Endothelial cell of umbilical vein (primary cell): ENCODE measurements around the gene SLC38A8. TPM values are rescaled to one million over a fixed set of nuclear protein-coding genes. Genes with fewer than 3 reads are reported as not detected.

Experiments used
- BruUV-seq: library from RNA; stranded (reverse); fragments of 400-500 nt; replicated peaks from 2 replicates; lab custom pipeline; 2021; lab: Mats Ljungman, UMichigan
- CTCF ChIA-PET: fragments of 300-600, 350-600 bp; sonication (Branson Sonifier 250); formaldehyde crosslinking; loops from one replicate; lab custom pipeline; 2021; ENCODE audit warnings: antibody characterized with exemption, inconsistent platforms; lab: Charles Lee
- POLR2A ChIA-PET: fragments of 300-600, 350-600 bp; sonication (Branson Sonifier 250); formaldehyde crosslinking; loops from one replicate; lab custom pipeline; 2021; ENCODE audit warnings: antibody characterized with exemption, inconsistent platforms; lab: Charles Lee
- DNase-seq: peaks from one replicate; pipeline ENCODE4 v3.0.0-alpha.2; 2011; ENCODE audit warnings: low read depth, low spot score
- FAIRE-seq: peaks from 2 replicates; lab custom pipeline; 2011; peaks lifted over from hg19 to GRCh38; lab: Jason Lieb, UNC
- H2AFZ ChIP-seq: 2 replicates; pipeline ENCODE4 v1.6.0; 2012; ENCODE audit warnings: low read depth, low read length, control low read depth, inconsistent platforms
- H3K27ac ChIP-seq: 2 replicates; pipeline ENCODE4 v1.5.1; 2011; ENCODE audit warnings: low read depth, mild to moderate bottlenecking, control low read depth, low read length, moderate library complexity; ENCODE audit not compliant: insufficient read depth
- H3K27me3 ChIP-seq, 2 experiments: 2 replicates each; pipeline versions ENCODE4 v1.6.0 to v1.6.1; 2011; ENCODE audit warnings: low read length in 2 of 2, mixed read lengths in 1 of 2; ENCODE audit not compliant: control insufficient read depth in 2 of 2, insufficient read depth in 2 of 2
- H3K36me3 ChIP-seq, 2 experiments: 2 replicates in 1 of 2; 3 replicates in 1 of 2; pipeline ENCODE4 v1.5.1; 2011; ENCODE audit warnings: low read length in 2 of 2, mild to moderate bottlenecking in 1 of 2, moderate library complexity in 1 of 2; ENCODE audit not compliant: control insufficient read depth in 2 of 2, insufficient read depth in 2 of 2; ENCODE audit errors: extremely low read depth in 1 of 2
- H3K4me1 ChIP-seq: 3 replicates; pipeline ENCODE4 v1.5.1; 2011; ENCODE audit warnings: mild to moderate bottlenecking, low read length; ENCODE audit not compliant: control insufficient read depth, insufficient read depth; ENCODE audit errors: extremely low read depth
- H3K4me2 ChIP-seq: 2 replicates; pipeline ENCODE4 v1.6.1; 2011; ENCODE audit warnings: low read length, control low read depth, mixed read lengths; ENCODE audit not compliant: insufficient read depth
- H3K4me3 ChIP-seq, 3 experiments: fragments of 200-600 bp in 1 of 3; sonication (generic), shearing (Covaris generic) in 1 of 3; replicated peaks in 1 of 3; 2 replicates each; pipeline ENCODE4 v1.5.1; 2011 to 2016; ENCODE audit warnings: control low read depth in 3 of 3, low read length in 3 of 3, mild to moderate bottlenecking in 2 of 3, inconsistent platforms in 1 of 3, low read depth in 1 of 3, moderate library complexity in 1 of 3; ENCODE audit not compliant: insufficient read depth in 1 of 3
- H3K79me2 ChIP-seq: 2 replicates; pipeline ENCODE4 v1.6.0; 2012; ENCODE audit warnings: low read length, inconsistent platforms; ENCODE audit not compliant: control insufficient read depth, insufficient read depth
- H3K9ac ChIP-seq: replicated peaks from 2 replicates; pipeline ENCODE3; 2011; ENCODE audit warnings: low read length, control low read depth; ENCODE audit not compliant: insufficient read depth; ENCODE audit errors: extremely low read depth
- H3K9me1 ChIP-seq: replicated peaks from 3 replicates; pipeline ENCODE4 v1.6.0; 2011; ENCODE audit warnings: mild to moderate bottlenecking, low read length; ENCODE audit not compliant: control insufficient read depth, insufficient read depth; ENCODE audit errors: extremely low read depth
- H3K9me3 ChIP-seq: replicated peaks from 2 replicates; pipeline ENCODE4 v1.5.1; 2012; ENCODE audit warnings: low read length, inconsistent platforms; ENCODE audit not compliant: control insufficient read depth, insufficient read depth
- H4K20me1 ChIP-seq: replicated peaks from 2 replicates; pipeline ENCODE3; 2011; ENCODE audit warnings: mild to moderate bottlenecking, low read length; ENCODE audit not compliant: control insufficient read depth, insufficient read depth; ENCODE audit errors: extremely low read depth
- EZH2 ChIP-seq: IDR thresholded peaks from 2 replicates; pipeline ENCODE4 v1.6.1; 2012; ENCODE audit warnings: borderline replicate concordance, low read depth, mild to moderate bottlenecking, moderate library complexity, low read length, inconsistent platforms; ENCODE audit not compliant: severe bottlenecking
- FOS ChIP-seq: IDR thresholded peaks from 2 replicates; pipeline ENCODE4 v1.6.1; 2011; ENCODE audit warnings: mild to moderate bottlenecking, low read length, moderate library complexity, borderline replicate concordance; ENCODE audit not compliant: insufficient read depth
- GATA2 ChIP-seq: IDR thresholded peaks from 2 replicates; pipeline ENCODE4 v1.7.0; 2011; ENCODE audit warnings: low read depth, mild to moderate bottlenecking, moderate library complexity, mixed read lengths, low read length; ENCODE audit not compliant: insufficient read length, insufficient read depth
- JUN ChIP-seq: IDR thresholded peaks from 2 replicates; pipeline ENCODE4 v1.6.1; 2011; ENCODE audit warnings: borderline replicate concordance, low read depth; ENCODE audit not compliant: insufficient read length, insufficient read depth
- MYC ChIP-seq: IDR thresholded peaks from one replicate; pipeline ENCODE4 v1.6.1; 2011; ENCODE audit warnings: mild to moderate bottlenecking, low read depth, low read length
- POLR2A ChIP-seq: IDR thresholded peaks from 2 replicates; pipeline ENCODE4 v1.6.1; 2012; ENCODE audit warnings: low read depth, mild to moderate bottlenecking, control low read depth, low read length
- POLR2AphosphoS5 ChIP-seq: IDR thresholded peaks from 2 replicates; pipeline ENCODE4 v1.6.1; 2012; ENCODE audit warnings: low read depth, mild to moderate bottlenecking, control low read depth, low read length, moderate library complexity; ENCODE audit not compliant: insufficient read depth
- dilution Hi-C: fragments of 300-500 bp; cut with MboI; formaldehyde crosslinking; loops from one replicate; pipeline ENCODE4 v1.15.0; 2019; ENCODE audit warnings: low sequenced_read_pairs; ENCODE audit not compliant: extremely low pct_ligation_motif_present
- intact Hi-C: fragments of 100-400 bp; cut with micrococcal nuclease; formaldehyde crosslinking; loops from one replicate; pipeline ENCODE4 v1.10.0; 2022
- polyA plus RNA-seq, 4 experiments: library from polyadenylated mRNA; depleted of rRNA in 3 of 4; stranded (reverse) in 3 of 4; unstranded in 1 of 4; fragments of >200 nt; gene quantifications; 2 replicates each; pipeline versions ENCODE4 v1.2.1 to v1.2.3, GENCODE V29; 2011 to 2012; ENCODE audit warnings: missing spikeins in 1 of 4
- total RNA-seq: library from RNA; stranded (reverse); gene quantifications from 2 replicates; pipeline ENCODE4 v1.2.3, GENCODE V29; 2021
- TF ChIP-seq, protein P1 (sequence below), 2 donors: IDR thresholded peaks; 1 replicate in 1 of 2; 2 replicates in 1 of 2; pipeline ENCODE4 v1.5.1; 2011; ENCODE audit warnings: low read length in 2 of 2, mild to moderate bottlenecking in 2 of 2, moderate library complexity in 2 of 2, control low read depth in 1 of 2, inconsistent platforms in 1 of 2, low read depth in 1 of 2; ENCODE audit not compliant: insufficient read depth in 1 of 2; ENCODE audit errors: extremely low read depth in 1 of 2
- TF ChIP-seq, protein P2 (sequence below): IDR thresholded peaks from 2 replicates; pipeline ENCODE4 v1.6.1; 2011; ENCODE audit not compliant: insufficient read depth, insufficient read length

Gene SLC38A8
- total and polyA plus RNA-seq, 2 donors (not counting 3 experiments of a cell fraction or from before 2014, with no cell fraction given), result not detected

DNA sequence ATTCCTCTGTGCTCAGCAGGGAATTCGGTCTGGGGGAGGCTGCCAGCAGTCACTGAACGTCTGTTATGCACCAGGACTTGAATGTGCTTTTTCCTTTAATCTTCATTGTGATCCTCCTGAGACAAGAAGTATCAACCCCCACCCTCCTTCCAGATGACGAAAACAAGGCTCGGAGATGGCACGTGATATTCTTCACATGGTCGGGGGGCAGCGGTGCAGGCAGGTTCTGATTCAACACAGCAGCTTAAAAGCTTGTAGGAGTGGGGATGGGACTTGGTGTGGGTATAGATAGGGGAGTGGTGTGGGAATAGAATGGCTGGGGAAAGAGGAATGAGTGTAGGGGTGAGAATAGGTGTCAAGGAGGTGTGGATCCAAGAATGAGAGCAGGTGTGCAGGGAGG, 68.1 kb downstream of the SLC38A8 start:
- POLR2A ChIA-PET, result no interaction called here
- FAIRE-seq (no peak), DNase-seq (no peak)
- Histone ChIP-seq H3K36me3 (no peaks in the 10 kb centered on the region), H3K27me3 (no peaks in the 10 kb centered on the region), H3K4me3 (no peak overlapping the region), H2AFZ (no peak overlapping the region), H3K4me2 (no peak overlapping the region), H4K20me1 (no peaks in the 10 kb centered on the region), H3K27ac (no peak overlapping the region), H3K9me1 (no peaks in the 10 kb centered on the region), H3K79me2 (no peaks in the 10 kb centered on the region), H3K9ac (no peak overlapping the region), H3K4me1 (no peaks in the 10 kb centered on the region), H3K9me3 (no peaks in the 10 kb centered on the region)
- BruUV-seq, result no TSS peak
- intact Hi-C loops, result no loop called here
- TF ChIP-seq MYC, result no peak
- no peak for TF ChIP-seq EZH2
- dilution Hi-C loops, result no loop called here
- CTCF ChIA-PET, result no interaction called here

DNA sequence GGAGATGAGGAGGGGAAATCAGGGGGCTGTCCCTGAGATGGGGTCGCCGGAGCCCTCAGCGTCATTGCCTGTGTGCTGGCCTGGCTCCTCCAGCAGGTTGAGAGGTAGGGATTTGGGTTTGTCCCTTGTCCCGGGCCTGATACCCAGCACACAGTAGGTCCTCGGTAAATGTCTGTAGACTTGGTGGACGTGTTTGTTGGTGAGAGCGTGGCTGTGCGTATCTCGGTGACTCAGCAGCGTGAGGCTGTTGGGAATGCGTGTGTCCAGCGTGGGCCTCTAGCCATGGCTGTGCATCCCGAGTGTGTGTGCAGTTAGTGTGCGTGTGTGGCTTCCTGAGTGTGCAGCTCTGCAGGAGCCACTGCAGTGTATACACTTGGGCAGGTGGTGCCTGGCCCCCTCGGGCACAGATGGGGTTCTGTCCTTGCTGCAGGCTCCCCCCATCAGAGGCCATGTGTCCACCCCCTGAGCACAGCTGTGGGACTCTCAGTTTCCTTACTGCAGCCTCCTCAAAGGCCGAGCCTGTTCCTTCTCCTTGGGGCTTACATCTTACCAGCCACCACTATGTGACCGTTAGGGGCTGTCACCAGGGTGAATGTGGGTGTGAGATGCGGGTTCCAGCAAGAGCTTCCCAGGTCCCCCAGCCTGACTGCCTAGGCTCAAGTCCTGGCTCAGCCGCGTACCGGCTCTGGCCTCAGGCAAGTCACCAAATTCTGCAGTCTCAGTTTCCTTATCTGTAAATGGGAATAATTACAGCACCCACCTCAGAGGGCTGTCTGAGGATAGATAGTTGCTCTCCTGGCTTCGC, 68.8 kb downstream of the SLC38A8 start:
- POLR2A ChIA-PET, result no interaction called here
- no peak for DNase-seq
- Histone ChIP-seq H3K36me3 (no peaks in the 10 kb centered on the region), H3K9me3 (no peaks in the 10 kb centered on the region), H3K4me1 (no peaks in the 10 kb centered on the region), H3K9ac (no peak overlapping the region), H3K27ac (no peak overlapping the region), H3K4me2 (no peak overlapping the region), H2AFZ (no peak overlapping the region), H3K9me1 (no peaks in the 10 kb centered on the region), H3K4me3 (no peak overlapping the region), H4K20me1 (no peaks in the 10 kb centered on the region), H3K79me2 (no peaks in the 10 kb centered on the region), H3K27me3 (peaks cover 4 to 6% of the 10 kb centered on the region in 2 experiments)
- CTCF ChIA-PET, result no interaction called here
- intact Hi-C loops (no loop called here), dilution Hi-C loops (no loop called here)
- TF ChIP-seq, protein P1, sequence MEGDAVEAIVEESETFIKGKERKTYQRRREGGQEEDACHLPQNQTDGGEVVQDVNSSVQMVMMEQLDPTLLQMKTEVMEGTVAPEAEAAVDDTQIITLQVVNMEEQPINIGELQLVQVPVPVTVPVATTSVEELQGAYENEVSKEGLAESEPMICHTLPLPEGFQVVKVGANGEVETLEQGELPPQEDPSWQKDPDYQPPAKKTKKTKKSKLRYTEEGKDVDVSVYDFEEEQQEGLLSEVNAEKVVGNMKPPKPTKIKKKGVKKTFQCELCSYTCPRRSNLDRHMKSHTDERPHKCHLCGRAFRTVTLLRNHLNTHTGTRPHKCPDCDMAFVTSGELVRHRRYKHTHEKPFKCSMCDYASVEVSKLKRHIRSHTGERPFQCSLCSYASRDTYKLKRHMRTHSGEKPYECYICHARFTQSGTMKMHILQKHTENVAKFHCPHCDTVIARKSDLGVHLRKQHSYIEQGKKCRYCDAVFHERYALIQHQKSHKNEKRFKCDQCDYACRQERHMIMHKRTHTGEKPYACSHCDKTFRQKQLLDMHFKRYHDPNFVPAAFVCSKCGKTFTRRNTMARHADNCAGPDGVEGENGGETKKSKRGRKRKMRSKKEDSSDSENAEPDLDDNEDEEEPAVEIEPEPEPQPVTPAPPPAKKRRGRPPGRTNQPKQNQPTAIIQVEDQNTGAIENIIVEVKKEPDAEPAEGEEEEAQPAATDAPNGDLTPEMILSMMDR (IDR thresholded peaks at IDR 0.05; ENCODE audit: extremely low read depth in 1 of 2, insufficient read depth in 1 of 2, low read depth in 1 of 2, low read length in 2 of 2), result no peak
- TF ChIP-seq EZH2 (no peak), MYC (no peak), JUN (no peak), GATA2 (no peak), POLR2AphosphoS5 (no peak), POLR2A (no peak), FOS (no peak)
- TF ChIP-seq, protein P2, sequence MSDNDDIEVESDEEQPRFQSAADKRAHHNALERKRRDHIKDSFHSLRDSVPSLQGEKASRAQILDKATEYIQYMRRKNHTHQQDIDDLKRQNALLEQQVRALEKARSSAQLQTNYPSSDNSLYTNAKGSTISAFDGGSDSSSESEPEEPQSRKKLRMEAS, result no peak
- no TSS peak for BruUV-seq
- no peak for FAIRE-seq
